Measurements from ENCODE around the gene ARPP21. TPM values are rescaled to one million over a fixed set of nuclear protein-coding genes. Genes with fewer than 3 reads are reported as not detected.

Gene ARPP21
- total and polyA plus RNA-seq, 2 donors (not counting 3 experiments of a cell fraction or from before 2014, with no cell fraction given) = not detected

DNA sequence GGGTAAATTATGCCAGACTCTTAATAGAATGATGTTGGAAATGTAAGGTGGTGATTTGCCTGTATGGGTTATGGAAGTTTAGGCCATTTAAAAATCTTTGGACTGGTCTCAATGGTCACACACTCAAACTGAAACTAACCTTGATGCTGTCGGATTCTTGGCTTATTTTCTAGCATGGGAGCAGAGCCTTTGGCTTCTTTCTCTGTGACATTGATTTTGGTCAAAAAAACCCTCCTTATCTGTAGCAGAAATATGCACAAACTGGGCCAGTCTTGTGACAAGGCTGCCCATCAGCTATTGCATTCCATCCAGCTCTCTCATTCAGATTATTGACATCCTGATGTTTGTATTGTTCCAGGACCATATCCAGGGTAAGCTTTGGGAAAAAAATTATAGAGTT is 35.9 kb downstream of the ARPP21 start:
- no peaks in the 10 kb centered on the region for H3K4me1 ChIP-seq (ENCODE audit: control insufficient read depth, extremely low read depth, insufficient read depth, low read length)
- H4K20me1 ChIP-seq (replicated peaks; ENCODE audit: control insufficient read depth, extremely low read depth, insufficient read depth, low read length) = no peaks in the 10 kb centered on the region
- BruUV-seq (replicated peaks) = no TSS peak
- H3K27ac ChIP-seq (ENCODE audit: insufficient read depth, low read depth, low read length) = no peak overlapping the region
- H3K9me3 ChIP-seq (replicated peaks; ENCODE audit: control insufficient read depth, insufficient read depth, low read length) = no peaks in the 10 kb centered on the region
- intact Hi-C loops (cut with micrococcal nuclease) = no loop called here
- ChIA-PET CTCF (interaction anchor here (1.8 kb wide), 1 partner anchor 10 kb away, joined by 8 read pairs; no protein-coding TSS in a partner anchor), POLR2A (no interaction called here)
- H3K4me2 ChIP-seq (ENCODE audit: insufficient read depth, low read length) = no peak overlapping the region
- dilution Hi-C loops (cut with MboI; ENCODE audit: extremely low pct_ligation_motif_present, low sequenced_read_pairs) = no loop called here
- TF ChIP-seq, protein P1, sequence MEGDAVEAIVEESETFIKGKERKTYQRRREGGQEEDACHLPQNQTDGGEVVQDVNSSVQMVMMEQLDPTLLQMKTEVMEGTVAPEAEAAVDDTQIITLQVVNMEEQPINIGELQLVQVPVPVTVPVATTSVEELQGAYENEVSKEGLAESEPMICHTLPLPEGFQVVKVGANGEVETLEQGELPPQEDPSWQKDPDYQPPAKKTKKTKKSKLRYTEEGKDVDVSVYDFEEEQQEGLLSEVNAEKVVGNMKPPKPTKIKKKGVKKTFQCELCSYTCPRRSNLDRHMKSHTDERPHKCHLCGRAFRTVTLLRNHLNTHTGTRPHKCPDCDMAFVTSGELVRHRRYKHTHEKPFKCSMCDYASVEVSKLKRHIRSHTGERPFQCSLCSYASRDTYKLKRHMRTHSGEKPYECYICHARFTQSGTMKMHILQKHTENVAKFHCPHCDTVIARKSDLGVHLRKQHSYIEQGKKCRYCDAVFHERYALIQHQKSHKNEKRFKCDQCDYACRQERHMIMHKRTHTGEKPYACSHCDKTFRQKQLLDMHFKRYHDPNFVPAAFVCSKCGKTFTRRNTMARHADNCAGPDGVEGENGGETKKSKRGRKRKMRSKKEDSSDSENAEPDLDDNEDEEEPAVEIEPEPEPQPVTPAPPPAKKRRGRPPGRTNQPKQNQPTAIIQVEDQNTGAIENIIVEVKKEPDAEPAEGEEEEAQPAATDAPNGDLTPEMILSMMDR (IDR thresholded peaks at IDR 0.05; ENCODE audit: extremely low read depth in 1 of 2, insufficient read depth in 1 of 2, low read depth in 1 of 2, low read length in 2 of 2) = no peak
- TF ChIP-seq JUN (IDR thresholded peaks at IDR 0.05; ENCODE audit: borderline replicate concordance, insufficient read depth, insufficient read length, low read depth) (no peak), GATA2 (IDR thresholded peaks at IDR 0.05; ENCODE audit: insufficient read depth, insufficient read length, low read depth, low read length) (no peak), POLR2A (IDR thresholded peaks at IDR 0.05; ENCODE audit: low read depth, low read length) (no peak)
- H3K9ac ChIP-seq (replicated peaks; ENCODE audit: extremely low read depth, insufficient read depth, low read length) = no peak overlapping the region
- no peaks in the 10 kb centered on the region for H3K9me1 ChIP-seq (replicated peaks; ENCODE audit: control insufficient read depth, extremely low read depth, insufficient read depth, low read length)
- H3K79me2 ChIP-seq (ENCODE audit: control insufficient read depth, insufficient read depth, low read length) = no peaks in the 10 kb centered on the region
- no peak overlapping the region for H2AFZ ChIP-seq (ENCODE audit: low read depth, low read length)
- FAIRE-seq (no peak), DNase-seq (ENCODE audit: low read depth, low spot score) (no peak)
- H3K27me3 ChIP-seq (ENCODE audit: control insufficient read depth in 2 of 2, insufficient read depth in 2 of 2, low read length in 2 of 2) = peaks cover 0 to 8% of the 10 kb centered on the region in 2 experiments
- H3K36me3 ChIP-seq (ENCODE audit: control insufficient read depth in 2 of 2, extremely low read depth in 1 of 2, insufficient read depth in 2 of 2, low read length in 2 of 2) = no peaks in the 10 kb centered on the region
- no peak overlapping the region for H3K4me3 ChIP-seq (replicated peaks in 1 of 3; ENCODE audit: insufficient read depth in 1 of 3, low read depth in 1 of 3, low read length in 3 of 3)

DNA sequence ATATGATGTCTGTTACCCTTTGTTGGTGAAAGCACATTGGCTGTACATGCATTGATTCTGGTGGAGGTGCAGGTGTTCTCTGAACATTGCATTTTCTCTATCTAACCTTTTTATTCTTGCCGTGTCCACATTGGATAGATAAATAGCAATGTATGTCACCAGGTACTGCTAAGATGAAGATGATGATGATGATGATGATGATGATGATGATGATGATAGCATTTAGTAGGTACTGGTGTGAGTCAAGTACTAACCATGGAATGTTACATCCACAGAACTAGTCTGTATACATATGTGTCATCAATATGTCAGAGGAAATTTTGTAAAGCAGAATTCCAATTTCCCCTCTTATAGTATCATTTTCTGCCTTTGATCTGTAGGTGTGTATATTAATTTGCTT is 36.3 kb downstream of the ARPP21 start:
- dilution Hi-C loops (cut with MboI; ENCODE audit: extremely low pct_ligation_motif_present, low sequenced_read_pairs) (no loop called here), intact Hi-C loops (cut with micrococcal nuclease) (no loop called here)
- Histone ChIP-seq H3K4me2 (ENCODE audit: insufficient read depth, low read length) (no peak overlapping the region), H3K9me3 (replicated peaks; ENCODE audit: control insufficient read depth, insufficient read depth, low read length) (no peaks in the 10 kb centered on the region), H3K9me1 (replicated peaks; ENCODE audit: control insufficient read depth, extremely low read depth, insufficient read depth, low read length) (no peaks in the 10 kb centered on the region), H3K27me3 (ENCODE audit: control insufficient read depth in 2 of 2, insufficient read depth in 2 of 2, low read length in 2 of 2) (peaks cover 0 to 8% of the 10 kb centered on the region in 2 experiments), H3K79me2 (ENCODE audit: control insufficient read depth, insufficient read depth, low read length) (no peaks in the 10 kb centered on the region), H3K27ac (ENCODE audit: insufficient read depth, low read depth, low read length) (no peak overlapping the region), H3K9ac (replicated peaks; ENCODE audit: extremely low read depth, insufficient read depth, low read length) (no peak overlapping the region), H2AFZ (ENCODE audit: low read depth, low read length) (no peak overlapping the region), H3K4me3 (replicated peaks in 1 of 3; ENCODE audit: insufficient read depth in 1 of 3, low read depth in 1 of 3, low read length in 3 of 3) (no peak overlapping the region), H3K4me1 (ENCODE audit: control insufficient read depth, extremely low read depth, insufficient read depth, low read length) (no peaks in the 10 kb centered on the region), H4K20me1 (replicated peaks; ENCODE audit: control insufficient read depth, extremely low read depth, insufficient read depth, low read length) (no peaks in the 10 kb centered on the region), H3K36me3 (ENCODE audit: control insufficient read depth in 2 of 2, extremely low read depth in 1 of 2, insufficient read depth in 2 of 2, low read length in 2 of 2) (no peaks in the 10 kb centered on the region)
- no peak for DNase-seq (ENCODE audit: low read depth, low spot score)
- BruUV-seq (replicated peaks) = no TSS peak
- POLR2A ChIA-PET = no interaction called here
- TF ChIP-seq, protein P2, sequence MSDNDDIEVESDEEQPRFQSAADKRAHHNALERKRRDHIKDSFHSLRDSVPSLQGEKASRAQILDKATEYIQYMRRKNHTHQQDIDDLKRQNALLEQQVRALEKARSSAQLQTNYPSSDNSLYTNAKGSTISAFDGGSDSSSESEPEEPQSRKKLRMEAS (IDR thresholded peaks at IDR 0.05; ENCODE audit: insufficient read depth, insufficient read length) = no peak
- TF ChIP-seq MYC (IDR thresholded peaks at IDR 0.05; ENCODE audit: low read depth, low read length) (no peak), POLR2A (IDR thresholded peaks at IDR 0.05; ENCODE audit: low read depth, low read length) (no peak), JUN (IDR thresholded peaks at IDR 0.05; ENCODE audit: borderline replicate concordance, insufficient read depth, insufficient read length, low read depth) (no peak)
- TF ChIP-seq, protein P1 (IDR thresholded peaks at IDR 0.05; ENCODE audit: extremely low read depth in 1 of 2, insufficient read depth in 1 of 2, low read depth in 1 of 2, low read length in 2 of 2) = no peak
- no peak for FAIRE-seq
- CTCF ChIA-PET = interaction anchor here (1.8 kb wide), 1 partner anchor 11 kb away, joined by 8 read pairs; no protein-coding TSS in a partner anchor

Measured in endothelial cell of umbilical vein (primary cell).